ENCODE results near the gene S100A12.
A peak's percentile ranks its signal among the peaks of the same experiment; 100 is the strongest.
"Not testable (repeated sequence)": the region's sequence is repeated elsewhere in the genome, so short reads cannot be mapped to it uniquely, and the experiment has no call there.

Gene S100A12

DNA sequence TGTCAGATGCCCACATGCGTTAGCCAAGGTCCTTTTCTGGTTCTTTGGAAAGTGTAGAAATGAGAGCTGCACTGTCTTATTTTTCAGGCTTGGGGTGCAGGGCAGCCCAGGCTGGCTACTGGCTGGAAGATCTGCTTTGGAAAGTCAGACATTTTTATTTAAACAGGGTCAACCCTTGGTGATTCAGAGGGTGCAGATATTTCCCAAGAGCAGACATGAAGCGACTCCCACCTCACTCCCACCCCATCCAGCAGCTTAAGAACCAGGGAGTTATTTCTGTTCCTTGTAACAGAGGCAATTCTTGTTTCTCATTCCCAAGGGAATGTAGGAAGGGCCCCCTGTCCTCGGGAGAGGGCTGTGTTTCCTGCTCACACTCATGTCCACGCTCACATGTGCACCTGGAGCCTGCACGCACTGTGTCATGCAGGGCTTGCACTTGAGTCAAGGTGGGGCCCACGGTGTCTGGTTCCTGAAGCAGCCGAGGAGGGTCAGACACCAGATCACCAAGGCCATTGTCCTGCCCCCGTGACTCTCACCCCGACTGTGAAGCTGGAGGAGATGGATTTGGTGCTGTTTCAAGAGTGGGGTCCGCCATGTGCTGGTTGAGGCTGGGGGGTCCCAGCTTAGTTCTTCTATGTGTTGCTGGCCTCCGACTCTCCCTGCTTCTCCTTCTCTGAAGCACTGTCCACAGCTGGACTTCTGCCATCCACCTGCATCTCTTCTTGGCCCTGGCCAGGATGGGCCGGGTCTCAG, 41.9 kb upstream of the S100A12 start:
- no peak for ATAC-seq (ENCODE audit: low read depth)
- Histone ChIP-seq H3K36me3 (ENCODE audit: low read depth) (no peaks in the 10 kb centered on the region), H3K27ac (ENCODE audit: poor library complexity, severe bottlenecking) (no peak overlapping the region), H3K27me3 (ENCODE audit: insufficient read depth, poor library complexity, severe bottlenecking) (no peaks in the 10 kb centered on the region), H3K9me3 (ENCODE audit: severe bottlenecking) (no peaks in the 10 kb centered on the region), H3K4me3 (ENCODE audit: severe bottlenecking) (no peak overlapping the region), H3K4me1 (ENCODE audit: insufficient read depth, poor library complexity, severe bottlenecking) (no peaks in the 10 kb centered on the region)
- DNase-seq (ENCODE audit: low spot score), result no peak
- TF ChIP-seq CTCF (IDR thresholded peaks at IDR 0.05; ENCODE audit: poor library complexity, severe bottlenecking), result no peak

GRCh38 chr1:153415850-153416570, 40.6 kb upstream of the S100A12 start, which contains the start of gene S100A7A:
TSS of gene S100A7A (plus strand) at chr1:153416520. CDS start at chr1:153418083, 1,563 bp downstream.
- Histone ChIP-seq H3K9me3 (ENCODE audit: severe bottlenecking) (no peaks in the 10 kb centered on the region), H3K36me3 (ENCODE audit: low read depth) (no peaks in the 10 kb centered on the region), H3K4me3 (ENCODE audit: severe bottlenecking) (no peak within 1 kb of the TSS), H3K4me1 (ENCODE audit: insufficient read depth, poor library complexity, severe bottlenecking) (no peaks in the 10 kb centered on the region), H3K27me3 (ENCODE audit: insufficient read depth, poor library complexity, severe bottlenecking) (no peaks in the 10 kb centered on the region), H3K27ac (ENCODE audit: poor library complexity, severe bottlenecking) (no peak within 1 kb of the TSS)
- DNase-seq (ENCODE audit: low spot score), result no peak
- no peak for ATAC-seq (ENCODE audit: low read depth)
- TF ChIP-seq CTCF (IDR thresholded peaks at IDR 0.05; ENCODE audit: poor library complexity, severe bottlenecking), result no peak

DNA sequence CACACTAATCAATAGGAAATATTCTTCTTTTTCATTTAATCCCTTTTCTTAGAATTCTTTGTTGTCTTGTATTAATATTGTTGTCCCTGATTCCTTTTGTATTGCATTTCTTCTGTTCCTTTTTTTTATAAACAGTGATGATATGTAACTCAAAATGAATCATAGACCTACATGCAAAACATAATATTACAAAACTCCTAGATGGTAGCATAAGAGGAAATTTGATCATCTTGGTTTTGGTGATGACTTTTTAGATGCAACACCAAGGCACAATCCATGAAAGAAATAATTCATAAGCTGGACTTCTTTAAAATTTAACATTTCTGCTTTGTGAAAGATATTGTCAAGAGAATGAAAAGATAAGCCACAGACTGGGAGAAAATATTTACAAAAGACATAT, 38.5 kb upstream of the S100A12 start:
- not testable (repeated sequence) for ATAC-seq (ENCODE audit: low read depth); H3K9me3 ChIP-seq (ENCODE audit: severe bottlenecking); H3K27ac ChIP-seq (ENCODE audit: poor library complexity, severe bottlenecking); DNase-seq (ENCODE audit: low spot score); H3K4me3 ChIP-seq (ENCODE audit: severe bottlenecking); H3K4me1 ChIP-seq (ENCODE audit: insufficient read depth, poor library complexity, severe bottlenecking); H3K36me3 ChIP-seq (ENCODE audit: low read depth); H3K27me3 ChIP-seq (ENCODE audit: insufficient read depth, poor library complexity, severe bottlenecking)

DNA sequence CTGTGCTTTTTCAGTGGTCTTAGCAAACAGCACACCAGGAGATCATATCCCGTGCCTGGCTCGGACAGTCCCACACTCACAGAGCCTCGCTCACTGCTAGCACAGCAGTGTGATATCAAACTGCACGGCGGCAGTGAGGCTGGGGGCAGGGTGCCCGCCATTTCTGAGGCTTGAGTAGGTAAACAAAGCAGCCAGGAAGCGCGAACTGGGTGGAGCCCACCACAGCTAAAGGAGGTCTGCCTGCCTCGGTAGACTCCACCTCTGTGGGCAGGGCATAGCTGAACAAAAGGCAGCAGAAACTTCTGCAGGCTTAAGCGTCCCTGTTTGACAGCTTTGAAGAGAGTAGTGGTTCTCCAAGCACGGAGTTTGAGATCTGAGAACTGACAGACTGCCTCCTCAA, 31.9 kb upstream of the S100A12 start:
- H3K27ac ChIP-seq (ENCODE audit: poor library complexity, severe bottlenecking); DNase-seq (ENCODE audit: low spot score); H3K9me3 ChIP-seq (ENCODE audit: severe bottlenecking); H3K4me1 ChIP-seq (ENCODE audit: insufficient read depth, poor library complexity, severe bottlenecking); H3K36me3 ChIP-seq (ENCODE audit: low read depth); ATAC-seq (ENCODE audit: low read depth); H3K27me3 ChIP-seq (ENCODE audit: insufficient read depth, poor library complexity, severe bottlenecking); H3K4me3 ChIP-seq (ENCODE audit: severe bottlenecking): not testable (repeated sequence)

- not testable (repeated sequence) for DNase-seq (ENCODE audit: low spot score); H3K4me3 ChIP-seq (ENCODE audit: severe bottlenecking); H3K4me1 ChIP-seq (ENCODE audit: insufficient read depth, poor library complexity, severe bottlenecking); ATAC-seq (ENCODE audit: low read depth); H3K36me3 ChIP-seq (ENCODE audit: low read depth); H3K27ac ChIP-seq (ENCODE audit: poor library complexity, severe bottlenecking); H3K9me3 ChIP-seq (ENCODE audit: severe bottlenecking); H3K27me3 ChIP-seq (ENCODE audit: insufficient read depth, poor library complexity, severe bottlenecking)
Measured at GRCh38 chr1:153405825-153406599, 30.6 kb upstream of the S100A12 start.

- Histone ChIP-seq H3K4me1 (ENCODE audit: insufficient read depth, poor library complexity, severe bottlenecking) (no peaks in the 10 kb centered on the region), H3K9me3 (ENCODE audit: severe bottlenecking) (no peaks in the 10 kb centered on the region), H3K4me3 (ENCODE audit: severe bottlenecking) (no peak overlapping the region), H3K27ac (ENCODE audit: poor library complexity, severe bottlenecking) (no peak overlapping the region), H3K36me3 (ENCODE audit: low read depth) (no peaks in the 10 kb centered on the region), H3K27me3 (ENCODE audit: insufficient read depth, poor library complexity, severe bottlenecking) (no peaks in the 10 kb centered on the region)
- ATAC-seq (ENCODE audit: low read depth) (peak; percentile 31; the same call in 1 of the 3 replicates), DNase-seq (ENCODE audit: low spot score) (no peak)
- peak; percentile 73 for TF ChIP-seq CTCF (IDR thresholded peaks at IDR 0.05; ENCODE audit: poor library complexity, severe bottlenecking)
Measured at GRCh38 chr1:153404768-153405167, 29.3 kb upstream of the S100A12 start.

All from RWPE2 (cell line).